H1 (cell line): Measurements from ENCODE around the gene POLA2. TPM values are rescaled to one million over a fixed set of nuclear protein-coding genes. Genes with fewer than 3 reads are reported as not detected.
"Not testable (repeated sequence)": the region's sequence is repeated elsewhere in the genome, so short reads cannot be mapped to it uniquely, and the experiment has no call there.

Experiments used
- CTCF ChIA-PET: fragments of 300-600 bp; sonication (Branson Sonifier 250); formaldehyde crosslinking; loops from one replicate; lab custom pipeline; 2021; ENCODE audit not compliant: partially characterized antibody; lab: Charles Lee
- POLR2A ChIA-PET: fragments of 300-600 bp; sonication (Branson Sonifier 250); formaldehyde crosslinking; loops from one replicate; lab custom pipeline; 2021; ENCODE audit warnings: inconsistent platforms; ENCODE audit not compliant: partially characterized antibody; lab: Charles Lee
- DNase-seq, 2 experiments: peaks; one replicate each; pipeline versions ENCODE4 v3.0.0 to v3.0.0-alpha.2; 2010 to 2022; ENCODE audit warnings: low spot score in 2 of 2, low read depth in 1 of 2, mixed read lengths in 1 of 2
- FAIRE-seq: peaks from 2 replicates; lab custom pipeline; 2011; peaks lifted over from hg19 to GRCh38; lab: Jason Lieb, UNC
- H2AFZ ChIP-seq: 2 replicates; pipeline ENCODE4 v1.8.1; 2012; ENCODE audit warnings: low read length, inconsistent platforms
- H2AK5ac ChIP-seq: 2 replicates; pipeline ENCODE4 v1.6.1; 2013; ENCODE audit warnings: low read depth, low read length
- H2BK120ac ChIP-seq: replicated peaks from 2 replicates; pipeline ENCODE3; 2013; ENCODE audit warnings: low read depth, low read length, inconsistent platforms
- H2BK12ac ChIP-seq: 2 replicates; pipeline ENCODE4 v1.6.1; 2013; ENCODE audit warnings: low read depth, low read length
- H2BK15ac ChIP-seq: 2 replicates; pipeline ENCODE4 v1.6.1; 2013; ENCODE audit warnings: low read length
- H2BK20ac ChIP-seq: 2 replicates; pipeline ENCODE4 v1.6.1; 2013; ENCODE audit warnings: low read length
- H2BK5ac ChIP-seq: 2 replicates; pipeline ENCODE4 v1.6.1; 2013; ENCODE audit warnings: low read depth, low read length
- H3K14ac ChIP-seq: 2 replicates; pipeline ENCODE4 v1.6.1; 2013; ENCODE audit warnings: inconsistent platforms; ENCODE audit not compliant: insufficient read length
- H3K18ac ChIP-seq: 2 replicates; pipeline ENCODE4 v1.6.1; 2013; ENCODE audit warnings: low read length; ENCODE audit errors: extremely low read depth
- H3K23ac ChIP-seq: 2 replicates; pipeline ENCODE4 v1.6.1; 2013; ENCODE audit warnings: inconsistent platforms; ENCODE audit not compliant: insufficient read length
- H3K23me2 ChIP-seq: 2 replicates; pipeline ENCODE4 v1.6.1; 2013; ENCODE audit warnings: low read depth, low read length
- H3K27ac ChIP-seq: 2 replicates; pipeline ENCODE4 v1.6.1; 2011; ENCODE audit warnings: low read depth, low read length, inconsistent platforms
- H3K27me3 ChIP-seq, 4 experiments: replicated peaks in 1 of 4; 1 replicate in 1 of 4; 2 replicates in 3 of 4; pipeline versions ENCODE4 v1.6.1 to v1.8.1; 2011 to 2013; ENCODE audit warnings: low read length in 3 of 4, mild to moderate bottlenecking in 3 of 4, inconsistent platforms in 2 of 4, mixed read lengths in 2 of 4, moderate library complexity in 1 of 4; ENCODE audit not compliant: control insufficient read depth in 3 of 4, insufficient read depth in 3 of 4; ENCODE audit errors: extremely low read depth in 1 of 4
- H3K36me3 ChIP-seq, 4 experiments: 2 replicates each; pipeline versions ENCODE4 v1.6.1 to v1.8.1; 2011 to 2013; ENCODE audit warnings: mild to moderate bottlenecking in 4 of 4, low read length in 3 of 4, moderate library complexity in 2 of 4, control low read depth in 1 of 4, inconsistent platforms in 1 of 4; ENCODE audit not compliant: insufficient read depth in 4 of 4, control insufficient read depth in 2 of 4
- H3K4ac ChIP-seq: replicated peaks from 2 replicates; pipeline ENCODE3; 2013; ENCODE audit warnings: low read length, low read depth, mixed read lengths, inconsistent platforms; ENCODE audit not compliant: insufficient read length
- H3K4me1 ChIP-seq, 4 experiments: replicated peaks in 1 of 4; 1 replicate in 1 of 4; 2 replicates in 3 of 4; pipeline versions ENCODE4 v1.6.1 to v1.8.1; 2011 to 2013; ENCODE audit warnings: low read length in 3 of 4, inconsistent platforms in 2 of 4, mixed read lengths in 1 of 4; ENCODE audit not compliant: insufficient read depth in 4 of 4, control insufficient read depth in 3 of 4
- H3K4me2 ChIP-seq, 2 experiments: 2 replicates each; pipeline versions ENCODE4 v1.6.1 to v1.8.1; 2011 to 2013; ENCODE audit warnings: low read depth in 2 of 2, low read length in 2 of 2, control low read depth in 1 of 2, inconsistent platforms in 1 of 2, mild to moderate bottlenecking in 1 of 2; ENCODE audit not compliant: insufficient read depth in 1 of 2
- H3K4me3 ChIP-seq, 4 experiments: fragments of 200-600, 300-600 bp in 1 of 4; sonication (generic), shearing (Covaris generic), sonication (Bioruptor Twin) in 1 of 4; 2 replicates each; pipeline versions ENCODE4 v1.5.1 to v1.8.1; 2011 to 2016; ENCODE audit warnings: low read length in 4 of 4, low read depth in 3 of 4, control low read depth in 2 of 4, inconsistent platforms in 2 of 4, mild to moderate bottlenecking in 2 of 4, mixed read lengths in 1 of 4, moderate library complexity in 1 of 4; ENCODE audit not compliant: insufficient read depth in 2 of 4; ENCODE audit errors: extremely low read depth in 1 of 4
- H3K56ac ChIP-seq: replicated peaks from 2 replicates; pipeline ENCODE3; 2013; ENCODE audit warnings: low read depth, mild to moderate bottlenecking, mixed read lengths, low read length, inconsistent platforms; ENCODE audit not compliant: insufficient read length
- H3K79me1 ChIP-seq: 2 replicates; pipeline ENCODE4 v1.6.1; 2013; ENCODE audit warnings: low read depth, low read length, control low read depth
- H3K79me2 ChIP-seq, 2 experiments: 2 replicates each; pipeline versions ENCODE4 v1.6.1 to v1.8.1; 2012 to 2013; ENCODE audit warnings: low read length in 2 of 2, mild to moderate bottlenecking in 2 of 2, inconsistent platforms in 1 of 2; ENCODE audit not compliant: insufficient read depth in 2 of 2, control insufficient read depth in 1 of 2
- H3K9ac ChIP-seq, 4 experiments: replicated peaks in 1 of 4; 1 replicate in 1 of 4; 2 replicates in 3 of 4; pipeline versions ENCODE4 v1.6.1 to v1.8.1; 2011 to 2013; ENCODE audit warnings: low read depth in 3 of 4, low read length in 3 of 4, control low read depth in 2 of 4, mild to moderate bottlenecking in 2 of 4, moderate library complexity in 2 of 4, inconsistent platforms in 1 of 4; ENCODE audit errors: extremely low read depth in 1 of 4
- H3K9me3 ChIP-seq, 2 experiments: 2 replicates each; pipeline versions ENCODE4 v1.6.1 to v1.8.1; 2012 to 2013; ENCODE audit warnings: mild to moderate bottlenecking in 2 of 2, moderate library complexity in 2 of 2, control low read depth in 1 of 2, inconsistent platforms in 1 of 2, low read depth in 1 of 2, low read length in 1 of 2, mixed read lengths in 1 of 2; ENCODE audit not compliant: insufficient read depth in 2 of 2
- H4K20me1 ChIP-seq, 2 experiments: replicated peaks in 1 of 2; 2 replicates each; pipeline versions ENCODE3 to v1.8.1; 2011 to 2013; ENCODE audit warnings: inconsistent platforms in 2 of 2, low read length in 2 of 2, mild to moderate bottlenecking in 1 of 2; ENCODE audit not compliant: insufficient read depth in 2 of 2, control insufficient read depth in 1 of 2
- H4K5ac ChIP-seq: 2 replicates; pipeline ENCODE4 v1.6.1; 2013; ENCODE audit warnings: low read length, low read depth, mixed read lengths, inconsistent platforms; ENCODE audit not compliant: insufficient read length
- H4K8ac ChIP-seq: 2 replicates; pipeline ENCODE4 v1.8.0; 2013; ENCODE audit warnings: mild to moderate bottlenecking, moderate library complexity, low read length, inconsistent platforms; ENCODE audit not compliant: insufficient read depth; ENCODE audit errors: extremely low read depth
- H4K91ac ChIP-seq: replicated peaks from 2 replicates; pipeline ENCODE3; 2013; ENCODE audit warnings: low read length, mixed read lengths, inconsistent platforms; ENCODE audit not compliant: insufficient read length
- CHD2 ChIP-seq: IDR thresholded peaks from 2 replicates; pipeline ENCODE4 v1.6.1; 2012; ENCODE audit warnings: low read length, improper control_type of control experiment
- CREB1 ChIP-seq: IDR thresholded peaks from 2 replicates; pipeline ENCODE4 v1.6.1; 2012; ENCODE audit warnings: inconsistent platforms
- WGBS, 2 experiments: shearing (Covaris generic) in 1 of 2; methylation state at CpG; one replicate each; pipeline versions ENCODE4 v1.1.6 to v1.1.7; 2013 to 2015; ENCODE audit warnings: low lambda C conversion rate in 2 of 2, mixed read lengths in 2 of 2, inconsistent platforms in 1 of 2, low coverage in 1 of 2, missing lambda C conversion rate in 1 of 2; ENCODE audit not compliant: insufficient replicate concordance in 2 of 2, insufficient coverage in 1 of 2, insufficient read length in 1 of 2; ENCODE audit errors: extremely low coverage in 1 of 2, missing lambda C conversion rate in 1 of 2; 5-methylcytosine and 5-hydroxymethylcytosine counted together
- polyA plus RNA-seq, 7 experiments: library from polyadenylated mRNA; depleted of rRNA in 3 of 7; stranded (reverse) in 5 of 7; unstranded in 2 of 7; fragments of >200 nt in 5 of 7; fragments of 200-250 nt in 2 of 7; gene quantifications; 1 replicate in 5 of 7; 2 replicates in 1 of 7; 4 replicates in 1 of 7; pipeline versions ENCODE4 v1.2.1 to v1.2.3, GENCODE V29; 2011 to 2013; ENCODE audit warnings: missing spikeins in 2 of 7, mixed read lengths in 2 of 7
- total RNA-seq: library from RNA; stranded (reverse); fragmentation: NEBNext Ultra II Directional; extraction: Animal tissue kit (Norgen Biotek cat#: 25700); gene quantifications from 2 replicates; pipeline ENCODE4 v1.2.1, GENCODE V29; 2021

Gene POLA2
- total and polyA plus RNA-seq, 2 of the 8 experiments (the other 6 are each of a cell fraction or from before 2014, with no cell fraction given) = 31.2 to 55.9 TPM

DNA sequence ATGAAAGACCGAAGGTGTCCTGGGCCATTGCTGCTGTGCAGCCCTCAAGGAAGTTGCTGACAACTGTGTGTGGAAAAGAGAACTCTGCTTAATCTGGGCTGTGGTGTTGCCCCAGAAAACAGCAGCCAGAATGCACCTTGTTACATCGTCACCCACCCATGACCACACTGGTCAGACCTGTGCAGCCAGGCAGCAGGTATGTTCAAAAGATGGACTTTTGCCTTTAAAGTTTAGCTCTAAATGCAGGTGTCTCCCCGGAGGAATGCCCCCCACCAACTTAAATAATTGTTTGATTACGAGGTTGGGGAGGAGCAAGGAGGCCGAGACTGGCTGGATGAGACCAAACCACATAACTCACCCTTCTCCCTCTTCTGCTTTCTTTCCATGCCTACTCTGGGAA, 15.3 kb upstream of the POLA2 start (continued):
- TF ChIP-seq CREB1 = no peak
- TF ChIP-seq CHD2 = no peak

DNA sequence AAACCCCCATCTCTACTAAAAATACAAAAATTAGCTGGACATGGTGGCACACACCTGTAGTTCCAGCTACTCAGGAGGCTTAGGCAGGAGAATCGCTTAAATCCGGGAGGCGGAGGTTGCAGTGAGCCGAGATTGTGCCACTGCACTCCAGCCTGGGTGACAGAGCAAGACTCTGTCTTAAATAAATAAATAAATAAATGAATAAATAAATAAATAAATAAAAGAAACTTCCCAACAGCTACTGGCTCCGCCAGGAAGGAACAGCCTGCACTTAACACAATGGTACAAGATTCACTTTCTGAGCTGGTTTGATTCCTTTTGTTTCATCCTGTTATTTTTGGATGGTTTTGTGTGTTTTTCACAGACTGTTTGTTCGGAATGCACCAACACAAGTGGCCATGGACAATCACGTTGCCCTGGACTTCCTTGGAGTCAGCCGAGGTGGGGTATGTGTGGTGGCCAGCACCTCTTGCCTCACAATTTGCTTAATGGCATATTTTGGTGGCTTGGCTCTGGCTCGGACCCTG, 13.5 kb upstream of the POLA2 start:
- not testable (repeated sequence) for H2AK5ac ChIP-seq, H2AFZ ChIP-seq, H3K4ac ChIP-seq, H2BK12ac ChIP-seq, H2BK120ac ChIP-seq, H3K56ac ChIP-seq, H3K23me2 ChIP-seq, H3K9me3 ChIP-seq, H3K36me3 ChIP-seq, H4K20me1 ChIP-seq, H4K91ac ChIP-seq, H2BK5ac ChIP-seq, H3K4me2 ChIP-seq, H3K9ac ChIP-seq, H4K5ac ChIP-seq, H3K18ac ChIP-seq, DNase-seq, H4K8ac ChIP-seq, H3K27ac ChIP-seq, H2BK20ac ChIP-seq, H3K14ac ChIP-seq, H3K79me1 ChIP-seq, H3K4me3 ChIP-seq, H3K79me2 ChIP-seq, H3K23ac ChIP-seq, H3K27me3 ChIP-seq, H2BK15ac ChIP-seq, FAIRE-seq
- ChIA-PET CTCF (interaction anchor here (0.8 to 10.2 kb wide), 9 partner anchors 12 to 69 kb away, joined by 3 to 258 read pairs (median 5); partner anchors contain the start of gene CAPN1), POLR2A (interaction anchor here (0.8 to 6.8 kb wide), 8 partner anchors 11 to 229 kb away, joined by 3 to 60 read pairs (median 6); partner anchors contain the start of gene ZNHIT2)
- 81% methylated on average over 9 of the region's 9 CpGs; no CpG with 5 or more reads in 1 of the 2 experiments for WGBS, 2 experiments
- H3K4me1 ChIP-seq = peaks cover 2 to 10% (median 4%) of the 10 kb centered on the region in 4 experiments; a peak in 6 of 7 replicates
